Measurements from ENCODE around the gene BEND3.
A peak's percentile ranks its signal among the peaks of the same experiment; 100 is the strongest.

The BEND3 gene

DNA sequence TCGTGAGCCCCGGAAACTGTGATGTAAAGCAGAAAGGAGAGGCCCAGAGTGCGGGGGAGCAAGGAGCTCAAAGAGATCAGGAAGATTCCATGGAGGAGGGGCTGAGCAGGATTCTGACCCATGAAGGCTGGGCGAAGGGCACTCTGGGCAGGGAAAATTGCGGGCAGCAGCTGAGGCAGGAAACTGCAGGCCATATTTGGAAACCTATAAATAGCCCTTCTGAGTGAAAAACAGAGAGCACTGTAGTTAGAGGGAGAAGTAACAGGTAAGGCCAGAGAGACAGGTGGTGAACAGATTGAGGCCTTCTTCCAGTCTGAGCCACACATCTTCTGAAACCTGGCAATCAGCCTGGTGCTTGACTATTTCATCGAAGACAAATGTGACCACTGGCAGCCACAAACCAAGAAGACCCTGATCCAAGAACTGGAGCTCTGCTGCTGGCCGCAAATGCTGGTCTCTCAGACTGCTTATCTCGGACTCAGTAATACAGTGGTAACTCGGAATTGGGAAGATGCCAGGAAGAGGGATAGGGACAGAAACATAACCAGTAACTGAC lies 14.1 kb upstream of the BEND3 start:
- TF ChIP-seq, protein P1, sequence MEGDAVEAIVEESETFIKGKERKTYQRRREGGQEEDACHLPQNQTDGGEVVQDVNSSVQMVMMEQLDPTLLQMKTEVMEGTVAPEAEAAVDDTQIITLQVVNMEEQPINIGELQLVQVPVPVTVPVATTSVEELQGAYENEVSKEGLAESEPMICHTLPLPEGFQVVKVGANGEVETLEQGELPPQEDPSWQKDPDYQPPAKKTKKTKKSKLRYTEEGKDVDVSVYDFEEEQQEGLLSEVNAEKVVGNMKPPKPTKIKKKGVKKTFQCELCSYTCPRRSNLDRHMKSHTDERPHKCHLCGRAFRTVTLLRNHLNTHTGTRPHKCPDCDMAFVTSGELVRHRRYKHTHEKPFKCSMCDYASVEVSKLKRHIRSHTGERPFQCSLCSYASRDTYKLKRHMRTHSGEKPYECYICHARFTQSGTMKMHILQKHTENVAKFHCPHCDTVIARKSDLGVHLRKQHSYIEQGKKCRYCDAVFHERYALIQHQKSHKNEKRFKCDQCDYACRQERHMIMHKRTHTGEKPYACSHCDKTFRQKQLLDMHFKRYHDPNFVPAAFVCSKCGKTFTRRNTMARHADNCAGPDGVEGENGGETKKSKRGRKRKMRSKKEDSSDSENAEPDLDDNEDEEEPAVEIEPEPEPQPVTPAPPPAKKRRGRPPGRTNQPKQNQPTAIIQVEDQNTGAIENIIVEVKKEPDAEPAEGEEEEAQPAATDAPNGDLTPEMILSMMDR (IDR thresholded peaks at IDR 0.05; ENCODE audit: low read depth, low read length), result no peak
- Histone ChIP-seq H3K27me3 (no peaks in the 10 kb centered on the region), H3K36me3 (no peaks in the 10 kb centered on the region), H3K4me1 (no peaks in the 10 kb centered on the region), H3K4me3 (ENCODE audit: low read depth, low read length) (no peak overlapping the region), H3K9me3 (no peaks in the 10 kb centered on the region)
- DNase-seq, result no peak

DNA sequence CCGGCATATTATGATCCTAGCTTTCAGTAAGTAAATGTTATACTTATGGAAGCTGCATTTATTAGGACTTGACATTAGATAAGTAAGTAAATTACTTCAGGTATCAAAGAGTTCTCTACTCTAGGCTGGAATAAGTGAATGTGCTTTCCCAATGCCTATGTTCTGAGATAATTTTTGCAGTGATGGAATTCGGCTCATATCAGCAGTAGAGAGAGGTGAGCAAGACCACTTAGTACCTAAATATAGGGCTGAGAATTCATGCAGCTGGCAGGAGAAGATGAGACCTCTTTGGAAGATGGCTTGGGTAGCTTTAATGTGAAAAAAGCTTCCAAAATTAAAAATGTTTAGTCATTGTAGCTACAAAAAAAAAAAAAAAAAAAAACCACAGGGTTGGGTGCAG lies 13.3 kb upstream of the BEND3 start:
- TF ChIP-seq, protein P1 (IDR thresholded peaks at IDR 0.05; ENCODE audit: low read depth, low read length), result no peak
- DNase-seq, result no peak

DNA sequence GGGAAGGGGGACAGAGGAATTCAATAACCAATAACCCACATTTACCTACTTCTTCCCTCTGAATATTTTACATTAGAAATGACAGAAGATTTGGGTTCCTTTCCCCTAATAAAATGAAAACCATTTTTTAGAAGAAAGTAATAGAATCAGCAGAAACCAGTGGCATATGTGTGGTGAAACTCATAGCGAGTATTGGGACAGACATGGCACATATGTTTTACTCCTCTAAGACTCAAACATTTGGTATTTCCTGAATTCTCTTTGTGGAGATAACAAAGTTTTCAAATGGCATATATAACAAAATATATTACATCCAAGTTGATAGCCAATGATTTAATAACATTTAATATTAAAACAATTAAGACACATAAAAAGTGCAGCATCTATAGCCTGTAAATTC lies 12.9 kb upstream of the BEND3 start:
- Histone ChIP-seq H3K4me1 (no peaks in the 10 kb centered on the region), H3K27me3 (no peaks in the 10 kb centered on the region), H3K4me3 (ENCODE audit: low read depth, low read length) (no peak overlapping the region), H3K36me3 (no peaks in the 10 kb centered on the region), H3K9me3 (no peaks in the 10 kb centered on the region; the same call in 1 of the 2 replicates)
- TF ChIP-seq, protein P1 (IDR thresholded peaks at IDR 0.05; ENCODE audit: low read depth, low read length), result no peak
- DNase-seq, result no peak

More for the DNA sequence above, 13.3 kb upstream of the BEND3 start:
- Histone ChIP-seq H3K27me3 (no peaks in the 10 kb centered on the region), H3K9me3 (no peaks in the 10 kb centered on the region), H3K4me3 (ENCODE audit: low read depth, low read length) (no peak overlapping the region), H3K4me1 (no peaks in the 10 kb centered on the region), H3K36me3 (no peaks in the 10 kb centered on the region)

DNA sequence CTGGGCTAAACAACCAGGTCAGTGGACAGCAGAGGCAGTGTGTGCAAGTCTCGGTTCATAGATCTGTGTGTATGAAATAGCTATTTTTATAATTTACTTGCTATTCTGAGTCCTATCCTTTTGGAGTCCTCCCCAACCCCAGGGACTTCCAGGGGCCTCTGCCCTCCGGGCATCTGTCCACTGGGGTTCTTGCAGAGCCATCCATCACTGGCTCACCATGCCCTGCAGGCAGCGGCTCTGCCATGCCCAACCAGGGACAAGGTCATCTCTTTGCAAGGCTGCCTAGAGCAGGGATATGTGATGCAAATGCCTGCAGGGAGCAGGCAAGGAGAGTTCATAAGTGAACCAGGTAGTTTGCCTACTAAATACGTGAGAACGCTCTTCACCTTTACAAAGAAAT lies 10.5 kb upstream of the BEND3 start:
- H3K27me3 ChIP-seq, result no peaks in the 10 kb centered on the region
- peak; percentile 33 for DNase-seq
- no peaks in the 10 kb centered on the region for H3K36me3 ChIP-seq
- H3K4me1 ChIP-seq, result no peaks in the 10 kb centered on the region
- no peaks in the 10 kb centered on the region; the same call in 1 of the 2 replicates for H3K9me3 ChIP-seq
- TF ChIP-seq, protein P1 (IDR thresholded peaks at IDR 0.05; ENCODE audit: low read depth, low read length), result no peak
- no peak overlapping the region for H3K4me3 ChIP-seq (ENCODE audit: low read depth, low read length)

DNA sequence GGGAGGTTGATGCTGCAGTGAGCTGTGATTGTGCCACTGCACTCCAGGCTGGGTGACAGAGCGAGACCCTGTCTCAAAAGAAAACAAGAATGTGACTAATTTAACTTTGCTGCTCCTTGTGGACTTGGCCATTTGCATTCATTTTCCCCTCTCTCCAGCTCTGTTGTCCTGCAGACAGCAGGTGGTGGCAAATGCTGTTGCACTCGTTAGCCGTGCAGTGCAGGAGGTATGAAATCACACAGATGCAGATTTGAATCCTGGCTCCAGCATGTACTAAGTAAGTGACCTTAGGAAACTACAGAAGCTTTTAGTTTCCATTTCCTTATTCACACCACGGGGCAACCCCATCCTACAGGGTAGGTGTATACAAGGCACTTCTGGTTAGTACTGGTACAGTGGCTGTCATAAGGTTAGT lies 9.6 kb upstream of the BEND3 start:
- no peaks in the 10 kb centered on the region; the same call in 1 of the 2 replicates for H3K9me3 ChIP-seq
- no peak for DNase-seq
- no peak overlapping the region for H3K4me3 ChIP-seq (ENCODE audit: low read depth, low read length)
- TF ChIP-seq, protein P1 (IDR thresholded peaks at IDR 0.05; ENCODE audit: low read depth, low read length), result no peak
- no peaks in the 10 kb centered on the region for H3K4me1 ChIP-seq
- no peaks in the 10 kb centered on the region for H3K27me3 ChIP-seq
- no peaks in the 10 kb centered on the region for H3K36me3 ChIP-seq

DNA sequence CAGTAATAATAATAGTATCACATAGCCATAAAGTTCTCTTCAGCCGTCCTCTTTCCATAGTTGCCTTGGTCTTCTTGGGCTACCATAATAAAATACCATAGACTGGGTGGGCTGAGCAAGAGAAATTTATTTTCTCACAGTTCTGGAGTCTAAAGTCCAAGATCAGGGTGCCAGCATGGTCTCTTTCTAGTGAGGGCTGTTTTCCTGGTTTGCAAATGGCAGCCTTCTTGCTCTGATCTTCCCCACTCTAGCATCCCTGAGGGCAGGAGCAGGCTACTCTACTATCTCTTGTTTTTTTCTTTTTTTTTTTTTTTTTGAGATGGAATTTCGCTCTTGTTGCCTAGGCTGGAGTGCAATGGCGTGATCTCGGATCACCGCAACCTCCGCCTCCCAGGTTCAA lies 8.2 kb upstream of the BEND3 start:
- DNase-seq, result no peak

More for the DNA sequence above, 8.2 kb upstream of the BEND3 start:
- Histone ChIP-seq H3K9me3 (no peaks in the 10 kb centered on the region; the same call in 1 of the 2 replicates), H3K4me3 (ENCODE audit: low read depth, low read length) (no peak overlapping the region), H3K36me3 (no peaks in the 10 kb centered on the region), H3K27me3 (no peaks in the 10 kb centered on the region), H3K4me1 (no peaks in the 10 kb centered on the region)
- TF ChIP-seq, protein P1 (IDR thresholded peaks at IDR 0.05; ENCODE audit: low read depth, low read length), result no peak
